SH-SY5Y (cell line): ENCODE measurements around the gene KCNC3.

Source experiments
- GATA2 ChIP-seq: IDR thresholded peaks from 2 replicates; pipeline ENCODE4 v1.6.1; 2011; ENCODE audit warnings: mild to moderate bottlenecking, low read depth, low read length
- GATA3 ChIP-seq: IDR thresholded peaks from 2 replicates; pipeline ENCODE4 v1.6.1; 2011; ENCODE audit warnings: low read depth, mild to moderate bottlenecking, low read length, moderate library complexity

DNA sequence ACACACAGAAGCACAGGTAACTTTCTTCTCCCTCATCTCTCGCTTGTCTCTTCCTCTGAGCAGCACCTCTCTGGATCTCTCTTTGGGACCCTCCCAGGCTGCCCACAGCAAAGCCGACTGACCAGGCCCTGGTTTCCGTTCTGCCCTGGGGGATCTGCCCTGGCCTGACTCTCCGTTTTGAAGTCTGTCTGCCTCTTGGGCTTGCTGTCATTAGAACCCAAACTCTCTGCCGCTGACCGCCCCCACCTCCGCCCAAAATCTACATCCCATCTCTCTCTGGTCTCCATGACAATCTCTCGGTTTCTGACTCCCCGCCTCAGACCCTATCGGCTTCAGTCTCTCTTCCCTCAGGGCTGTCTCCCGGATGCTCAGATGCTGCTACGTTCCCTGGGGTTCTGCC, 6.9 kb downstream of the KCNC3 start:
- TF ChIP-seq GATA2 (no peak), GATA3 (no peak)
